ENCODE data around the gene GSTM3.

- TF ChIP-seq EZH2 (IDR thresholded peaks at IDR 0.05) (no peak), POLR2AphosphoS5 (IDR thresholded peaks at IDR 0.05; ENCODE audit: borderline replicate concordance, low read depth, low read length) (no peak), FOXP2 (optimal IDR thresholded peaks at IDR 0.05; ENCODE audit: control extremely low read depth, extremely low read length, insufficient read depth) (no peak)
These were observed 50.9 kb downstream of the GSTM3 start for GRCh38 chr1:109689844-109690405.

Measured in SK-N-MC (cell line).